GM18907 (cell line): Measurements from ENCODE around the gene PLOD3.
"Not testable (repeated sequence)": the region's sequence is repeated elsewhere in the genome, so short reads cannot be mapped to it uniquely, and the experiment has no call there.

Experiments used
- ATAC-seq: cut with Tn5 transposase; IDR thresholded peaks from one replicate; pipeline ENCODE4 v1.9.1; 2021; ENCODE audit warnings: mild to moderate bottlenecking, moderate library complexity; ENCODE audit not compliant: unreplicated experiment

The PLOD3 gene

GRCh38 chr7:101217388-101218235 lies at the start of gene PLOD3, which contains the start of gene ZNHIT1:
Gene PLOD3, minus strand, starts transcription at chr7:101217581. Its CDS starts 307 bp downstream, at chr7:101217274.
Gene ZNHIT1, plus strand, starts transcription at chr7:101218165. Its CDS starts 31 bp downstream, at chr7:101218196.
- peak; percentile 69 for ATAC-seq

GRCh38 chr7:101265622-101266516 lies 48.5 kb upstream of the PLOD3 start:
- no peak for ATAC-seq

GRCh38 chr7:101264102-101264706 lies 46.8 kb upstream of the PLOD3 start:
- not testable (repeated sequence) for ATAC-seq

GRCh38 chr7:101258243-101258731 lies 40.9 kb upstream of the PLOD3 start:
- ATAC-seq, result no peak

GRCh38 chr7:101255796-101256195 lies 38.4 kb upstream of the PLOD3 start:
- no peak for ATAC-seq

- not testable (repeated sequence) for ATAC-seq
Measured at GRCh38 chr7:101253199-101253598, 35.8 kb upstream of the PLOD3 start.

- peak; percentile 97 for ATAC-seq
Measured at GRCh38 chr7:101251871-101252659, 34.7 kb upstream of the PLOD3 start.

- ATAC-seq, result no peak
Measured at GRCh38 chr7:101250324-101250723, 32.9 kb upstream of the PLOD3 start.

- no peak for ATAC-seq
Measured at GRCh38 chr7:101248276-101248675, 30.9 kb upstream of the PLOD3 start.

GRCh38 chr7:101245147-101245668 lies 27.8 kb upstream of the PLOD3 start:
- no peak for ATAC-seq

GRCh38 chr7:101244375-101245146 lies 27.2 kb upstream of the PLOD3 start, which contains the start of gene FIS1:
Gene FIS1, minus strand, starts transcription at chr7:101245081. Its CDS starts 77 bp downstream, at chr7:101245004.
- ATAC-seq, result peak; percentile 92

GRCh38 chr7:101243646-101244374 lies 26.4 kb upstream of the PLOD3 start:
- no peak for ATAC-seq

- no peak for ATAC-seq
Measured at GRCh38 chr7:101241443-101242349, 24.3 kb upstream of the PLOD3 start.

GRCh38 chr7:101241015-101241363 lies 23.6 kb upstream of the PLOD3 start:
- ATAC-seq, result no peak

- no peak for ATAC-seq
Measured at GRCh38 chr7:101240226-101241014, 23.0 kb upstream of the PLOD3 start.

GRCh38 chr7:101239951-101240220 lies 22.5 kb upstream of the PLOD3 start:
- ATAC-seq, result no peak
